GM18511 (cell line): ENCODE data around the gene NR2C2.
"Not testable (repeated sequence)": the region's sequence is repeated elsewhere in the genome, so short reads cannot be mapped to it uniquely, and the experiment has no call there.

ENCODE experiments used
- ATAC-seq: cut with Tn5 transposase; IDR thresholded peaks from one replicate; pipeline ENCODE4 v1.9.1; 2021; ENCODE audit warnings: mild to moderate bottlenecking, moderate library complexity; ENCODE audit not compliant: unreplicated experiment

NR2C2 gene

GRCh38 chr3:14947100-14947885 lies at the start of gene NR2C2:
TSS of gene NR2C2 (plus strand) at chr3:14947583. CDS start at chr3:15003915, 56,332 bp downstream.
- peak; percentile 64 for ATAC-seq

GRCh38 chr3:14898929-14899328 lies 48.5 kb upstream of the NR2C2 start:
- ATAC-seq = no peak

- no peak for ATAC-seq
These were observed 47.3 kb upstream of the NR2C2 start for GRCh38 chr3:14899993-14900618.

GRCh38 chr3:14900881-14901873 lies 46.2 kb upstream of the NR2C2 start:
- no peak for ATAC-seq

- ATAC-seq = no peak
These were observed 44.7 kb upstream of the NR2C2 start for GRCh38 chr3:14902719-14903118.

- ATAC-seq = not testable (repeated sequence)
These were observed 43.9 kb upstream of the NR2C2 start for GRCh38 chr3:14903501-14903900.

- no peak for ATAC-seq
These were observed 42.2 kb upstream of the NR2C2 start for GRCh38 chr3:14905055-14905657.

- ATAC-seq = no peak
These were observed 40.9 kb upstream of the NR2C2 start for GRCh38 chr3:14906355-14906971.

- no peak for ATAC-seq
These were observed 40.1 kb upstream of the NR2C2 start for GRCh38 chr3:14907043-14907966.

GRCh38 chr3:14909250-14909649 lies 38.1 kb upstream of the NR2C2 start:
- no peak for ATAC-seq

GRCh38 chr3:14911651-14912050 lies 35.7 kb upstream of the NR2C2 start:
- no peak for ATAC-seq

- no peak for ATAC-seq
These were observed 34.1 kb upstream of the NR2C2 start for GRCh38 chr3:14913071-14913925.

- no peak for ATAC-seq
These were observed 33.2 kb upstream of the NR2C2 start for GRCh38 chr3:14913926-14914778.

- ATAC-seq = no peak
These were observed 32.6 kb upstream of the NR2C2 start for GRCh38 chr3:14914779-14915117.

- no peak for ATAC-seq
These were observed 31.7 kb upstream of the NR2C2 start for GRCh38 chr3:14915636-14916222.

- no peak for ATAC-seq
These were observed 29.0 kb upstream of the NR2C2 start for GRCh38 chr3:14918356-14918860.

GRCh38 chr3:14920536-14920935 lies 26.8 kb upstream of the NR2C2 start:
- ATAC-seq = no peak
